HG03354 (cell line): ENCODE results near the gene C22orf42.
"Not testable (repeated sequence)": the region's sequence is repeated elsewhere in the genome, so short reads cannot be mapped to it uniquely, and the experiment has no call there.

Experiments used
- ATAC-seq: cut with Tn5 transposase; IDR thresholded peaks from one replicate; pipeline ENCODE4 v1.9.1; 2021; ENCODE audit warnings: mild to moderate bottlenecking; ENCODE audit not compliant: unreplicated experiment, poor library complexity, severe bottlenecking

Gene C22orf42

GRCh38 chr22:32138576-32138975 is 20.5 kb downstream of the C22orf42 start:
- ATAC-seq: not testable (repeated sequence)

- not testable (repeated sequence) for ATAC-seq
Measured at GRCh38 chr22:32137731-32138324, 21.3 kb downstream of the C22orf42 start.

DNA sequence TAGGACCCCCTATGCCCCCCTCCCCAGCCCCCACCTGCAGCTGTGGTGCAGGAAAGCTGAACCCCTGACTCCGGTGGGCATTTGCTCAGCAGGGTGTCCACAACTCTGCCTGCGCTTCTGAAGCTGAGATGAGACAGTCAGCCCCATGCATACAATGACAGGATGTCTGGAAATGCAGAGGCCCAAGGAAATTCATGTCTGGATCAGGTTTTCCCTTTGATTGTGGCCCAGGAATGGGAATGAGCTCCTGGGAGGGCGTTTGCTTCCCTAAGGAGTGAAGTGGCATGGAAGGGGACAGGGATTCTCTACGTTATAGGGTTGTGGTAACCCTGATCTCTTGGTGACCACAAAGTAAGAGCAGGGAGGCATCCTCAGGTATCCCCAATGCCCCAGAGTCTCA is 22.2 kb downstream of the C22orf42 start:
- not testable (repeated sequence) for ATAC-seq

DNA sequence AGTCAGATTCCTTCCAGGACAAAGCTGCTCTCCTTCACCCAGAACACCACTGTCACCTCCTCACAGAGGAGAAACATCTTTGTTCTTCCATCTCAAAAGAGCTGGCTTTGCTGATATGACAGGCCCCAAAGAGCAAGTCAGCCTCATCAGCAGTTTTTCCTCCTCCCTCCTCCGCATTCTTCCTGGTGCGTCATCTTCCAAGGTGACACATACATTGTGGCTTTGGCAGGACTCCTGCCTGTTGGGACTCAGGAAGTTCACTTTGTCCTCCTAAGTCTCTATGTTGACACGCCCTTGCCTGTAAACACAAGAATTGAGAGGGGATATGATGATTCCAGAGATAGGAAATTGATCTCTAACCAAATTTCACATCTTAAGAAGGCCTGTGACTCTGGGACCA is 23.1 kb downstream of the C22orf42 start:
- not testable (repeated sequence) for ATAC-seq

DNA sequence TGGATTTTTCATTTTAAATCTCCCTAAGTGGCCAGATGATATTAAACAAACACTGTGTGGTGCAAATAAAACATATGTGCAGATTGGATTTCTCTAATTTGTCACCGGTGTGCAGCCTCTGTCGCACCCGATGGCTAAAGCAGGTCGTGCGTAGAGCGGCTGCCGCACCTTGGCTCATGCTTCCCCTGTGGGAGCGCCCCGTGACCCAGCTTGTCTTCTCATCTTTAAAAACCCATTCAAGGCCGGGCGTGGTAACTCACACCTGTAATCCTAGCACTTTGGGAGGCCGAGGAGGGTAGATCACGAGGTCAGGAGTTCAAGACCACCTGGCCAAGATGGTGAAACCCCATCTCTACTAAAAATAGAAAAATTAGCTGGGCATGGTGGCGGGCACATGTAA is 24.3 kb downstream of the C22orf42 start:
- not testable (repeated sequence) for ATAC-seq

DNA sequence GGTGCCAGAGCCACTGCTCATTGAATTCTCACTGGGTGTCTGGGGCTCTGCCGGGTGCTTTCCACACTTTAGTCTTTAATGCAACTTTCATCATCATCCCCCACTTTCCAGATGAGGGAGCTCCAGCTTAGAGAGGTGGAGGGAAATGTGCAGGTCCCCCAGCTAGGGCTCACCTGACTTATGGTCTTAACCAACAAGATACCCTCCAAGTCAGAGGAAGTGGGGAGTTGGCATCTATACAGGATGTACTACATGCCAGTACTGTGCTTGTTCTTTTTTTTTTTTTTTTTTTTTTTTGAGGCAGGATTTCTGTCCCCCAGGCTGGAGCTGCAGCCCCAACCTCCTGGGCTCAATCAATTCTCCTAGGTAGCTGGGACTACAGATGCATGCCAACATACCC is 26.3 kb downstream of the C22orf42 start:
- ATAC-seq: no peak

DNA sequence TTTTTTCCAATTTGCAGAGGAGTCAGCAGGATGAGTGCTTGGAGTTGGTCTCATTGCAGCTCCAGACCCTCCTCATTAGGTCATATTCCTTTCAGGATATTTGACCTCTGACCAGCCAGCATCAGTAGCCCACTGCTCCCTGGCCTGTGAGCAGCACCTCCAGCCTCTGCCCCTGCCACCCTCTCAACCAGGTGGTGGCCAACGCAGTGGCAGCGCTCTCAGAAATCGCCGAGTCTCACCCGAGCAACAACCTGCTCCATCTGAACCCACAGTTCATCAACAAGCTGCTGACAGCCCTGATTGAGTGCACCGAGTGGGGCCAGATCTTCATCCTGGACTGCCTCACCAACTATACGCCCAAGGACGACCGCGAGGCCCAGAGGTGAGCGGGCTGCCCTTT is 27.0 kb downstream of the C22orf42 start:
- ATAC-seq: no peak

- ATAC-seq: no peak
Measured at GRCh38 chr22:32130464-32130863, 28.6 kb downstream of the C22orf42 start.

DNA sequence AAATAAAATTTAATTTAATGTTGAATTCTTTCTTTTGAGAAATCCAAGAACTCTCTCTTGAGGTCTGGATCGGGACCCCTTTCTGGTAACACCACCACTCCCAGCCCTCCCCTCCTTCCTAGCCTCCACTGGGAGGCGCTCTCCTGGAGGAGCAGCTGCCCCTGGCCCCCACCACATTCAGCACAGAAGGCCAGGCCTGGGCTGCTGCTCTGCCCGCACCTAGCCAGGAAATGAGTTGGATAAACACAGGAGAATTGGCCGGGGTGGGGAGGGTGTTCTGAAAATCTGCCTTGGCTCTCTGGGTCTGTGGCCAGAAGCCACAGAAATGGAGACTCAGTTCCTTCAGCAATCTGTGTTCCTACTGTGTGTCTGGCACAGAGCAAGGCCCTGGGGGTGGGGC is 31.2 kb downstream of the C22orf42 start:
- ATAC-seq: no peak

DNA sequence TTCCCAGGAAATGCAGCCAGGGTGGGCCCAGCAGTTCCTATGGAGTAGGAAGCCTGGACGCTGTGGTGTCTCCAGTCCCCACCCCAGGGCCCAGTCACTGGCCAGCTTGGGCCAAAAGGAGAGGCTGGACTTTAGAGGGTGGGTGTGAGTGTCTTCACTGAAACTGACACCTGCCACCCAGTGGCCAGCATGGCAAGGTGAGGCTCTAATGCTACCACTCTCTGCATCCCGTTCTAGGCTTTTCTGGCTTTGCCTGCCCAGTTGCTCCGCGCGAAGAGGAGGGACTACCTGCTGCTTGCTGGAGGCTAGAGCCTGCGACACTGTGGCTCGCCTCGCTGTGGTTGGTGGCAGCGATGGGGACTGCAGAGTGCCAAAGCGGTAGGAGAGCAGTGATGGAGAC is 35.4 kb downstream of the C22orf42 start:
- no peak for ATAC-seq

GRCh38 chr22:32122899-32123298 is 36.2 kb downstream of the C22orf42 start:
- no peak for ATAC-seq

DNA sequence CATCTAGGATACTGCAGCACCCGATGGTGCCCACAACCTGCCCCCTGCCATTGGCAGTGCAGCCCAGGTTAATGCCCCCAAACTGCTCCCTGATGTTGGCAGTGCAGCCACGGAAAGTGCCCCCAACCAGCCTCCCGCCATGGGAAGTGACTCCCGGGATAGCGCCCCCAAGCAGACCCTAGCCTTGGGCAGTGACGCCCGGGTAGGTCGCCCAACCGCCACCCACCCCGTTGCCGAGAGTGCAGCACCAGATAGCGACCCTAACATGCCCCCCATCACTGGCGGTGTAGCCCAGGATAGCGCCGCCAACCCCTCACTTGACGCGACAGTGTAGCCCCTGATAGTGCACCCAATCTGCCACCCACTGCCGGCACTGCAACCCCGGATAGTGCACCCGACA is 38.5 kb downstream of the C22orf42 start:
- no peak for ATAC-seq

DNA sequence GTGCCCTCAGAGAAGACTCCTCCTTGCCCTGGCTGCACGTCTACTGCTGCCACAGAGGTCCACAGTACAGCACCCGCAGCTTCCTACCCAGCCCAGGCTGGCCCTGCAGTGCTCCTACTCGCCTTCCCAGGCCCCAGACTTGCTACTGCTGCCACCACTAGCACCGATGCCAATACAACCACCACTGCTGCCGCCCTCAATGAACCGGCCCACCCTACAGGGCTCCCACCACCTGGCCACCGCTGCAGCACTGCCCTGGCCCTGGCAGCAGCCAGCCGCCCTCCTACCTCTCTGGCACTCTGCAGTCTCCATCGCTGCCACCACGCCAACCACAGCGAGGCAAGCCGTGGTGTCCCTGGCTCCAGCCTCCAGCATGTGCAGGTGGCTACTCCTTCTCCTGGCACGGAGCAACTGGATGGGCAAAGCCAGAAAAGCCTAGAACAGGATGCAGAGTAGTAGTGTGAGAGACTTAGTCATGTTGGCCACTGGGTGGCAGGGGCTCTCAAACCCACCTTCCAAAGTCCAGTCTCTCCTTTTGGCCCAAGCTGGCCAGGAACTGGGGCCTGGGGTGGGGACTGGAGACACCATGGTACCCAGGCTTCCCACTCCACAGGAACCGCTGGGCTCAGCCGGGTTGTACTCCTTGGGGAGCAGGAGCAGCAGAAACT is 39.4 kb downstream of the C22orf42 start:
- no peak for ATAC-seq

GRCh38 chr22:32112380-32112779 is 46.7 kb downstream of the C22orf42 start:
- no peak for ATAC-seq

DNA sequence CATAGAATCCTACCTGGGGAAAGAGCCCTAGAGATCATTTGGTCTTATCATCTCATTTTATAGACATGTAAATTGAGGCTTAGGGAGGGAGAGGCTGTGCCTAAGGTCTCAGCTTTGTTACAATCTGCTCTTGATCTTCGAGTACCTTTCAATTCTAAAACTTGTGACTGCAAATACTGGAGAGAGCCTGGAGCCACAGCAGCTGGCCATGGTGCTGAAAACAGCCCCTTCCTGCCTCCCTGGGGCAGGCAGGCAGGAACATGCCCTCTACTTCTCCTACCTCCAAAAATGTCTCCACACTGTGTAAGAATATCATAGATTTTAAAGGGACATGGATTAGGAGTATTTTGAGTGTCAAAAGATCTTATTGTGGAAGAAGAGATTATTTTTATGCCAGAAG is 52.2 kb downstream of the C22orf42 start:
- ATAC-seq: no peak

DNA sequence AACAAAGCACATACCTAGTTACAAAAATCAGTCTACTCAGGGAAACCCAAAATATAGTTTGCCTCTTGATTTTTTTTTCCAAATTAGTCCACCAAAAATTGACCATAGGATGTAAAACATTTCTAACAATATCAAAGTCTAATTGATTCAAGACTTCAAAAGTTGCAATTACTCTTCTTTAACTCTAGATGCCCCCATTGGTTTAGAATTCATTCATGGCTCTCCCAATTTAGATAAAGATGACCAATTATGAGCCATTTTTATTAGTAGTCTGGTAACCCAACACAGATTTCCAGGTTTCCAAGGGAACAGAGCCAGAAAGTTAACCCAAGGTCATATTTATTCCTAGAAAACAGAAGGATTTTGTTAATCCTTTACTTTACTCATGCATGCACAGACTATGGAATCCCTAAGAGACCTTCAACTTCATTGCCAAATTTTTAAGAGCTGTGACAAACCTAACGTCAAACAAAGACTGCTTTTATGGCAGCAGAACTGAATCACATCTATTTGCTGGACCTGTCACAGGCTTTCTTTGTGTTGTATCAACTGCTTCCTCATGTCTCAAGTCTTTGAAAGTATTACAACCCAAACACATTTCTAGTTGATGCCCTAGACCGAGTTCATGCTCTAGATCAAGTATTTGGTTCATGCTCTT is 55.3 kb downstream of the C22orf42 start:
- no peak for ATAC-seq

DNA sequence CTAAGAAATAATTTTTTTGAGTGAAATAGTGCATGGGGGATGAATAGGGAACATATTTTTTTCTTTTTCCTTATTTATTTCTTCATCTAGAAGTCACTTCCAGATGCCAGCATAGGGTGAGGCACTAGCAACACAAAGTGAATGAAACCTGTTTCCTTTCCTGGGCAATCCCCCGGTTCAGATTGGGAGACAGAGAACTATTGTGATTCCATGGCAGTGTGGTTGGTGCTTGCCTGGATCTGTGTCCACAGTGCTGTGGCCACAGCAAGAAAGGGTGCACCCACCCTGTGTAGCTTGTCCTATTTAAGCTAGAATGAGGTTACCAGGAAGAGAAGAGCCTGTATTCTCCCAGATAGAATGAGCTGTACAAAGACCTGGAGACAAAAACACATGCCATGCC is 58.4 kb downstream of the C22orf42 start:
- ATAC-seq: no peak
